HepG2 (cell line): ENCODE data around the gene LMOD1. TPM values are rescaled to one million over a fixed set of nuclear protein-coding genes. Genes with fewer than 3 reads are reported as not detected.
A peak's percentile ranks its signal among the peaks of the same experiment; 100 is the strongest.

Source experiments
- CERS6 ChIP-seq: sonication (generic); formaldehyde crosslinking; IDR thresholded peaks from 2 replicates; pipeline ENCODE4 v1.5.0; 2020; ENCODE audit warnings: missing genetic modification reagents
- FUBP1 ChIP-seq: sonication (generic); formaldehyde crosslinking; IDR thresholded peaks from 2 replicates; pipeline ENCODE4 v1.5.1; 2020; ENCODE audit warnings: missing genetic modification reagents, mild to moderate bottlenecking, borderline replicate concordance
- HIVEP1 ChIP-seq: sonication (generic); formaldehyde crosslinking; IDR thresholded peaks from 2 replicates; pipeline ENCODE4 v1.4.0; 2020; ENCODE audit warnings: mild to moderate bottlenecking, missing genetic modification reagents
- HNF4G ChIP-seq, 2 experiments: sonication (generic) in 1 of 2; formaldehyde crosslinking in 1 of 2; IDR thresholded peaks; 2 replicates each; pipeline versions ENCODE4 v1.4.0 to v1.6.1; 2011 to 2020; ENCODE audit warnings: borderline replicate concordance in 2 of 2, low read depth in 2 of 2, mild to moderate bottlenecking in 2 of 2, low read length in 1 of 2, missing genetic modification reagents in 1 of 2, moderate library complexity in 1 of 2
- ISL2 ChIP-seq: sonication (generic); formaldehyde crosslinking; IDR thresholded peaks from 2 replicates; pipeline ENCODE4 v1.5.0; 2020; ENCODE audit warnings: missing genetic modification reagents
- KAT2B ChIP-seq: fragments of 150-350 bp; IDR thresholded peaks from 2 replicates; pipeline ENCODE4 v1.6.1; 2014; ENCODE audit warnings: low read depth, low read length, borderline replicate concordance
- KDM2A ChIP-seq: sonication (generic); formaldehyde crosslinking; IDR thresholded peaks from 2 replicates; pipeline ENCODE4 v1.4.0; 2020; ENCODE audit warnings: low read depth, missing genetic modification reagents, borderline replicate concordance
- KDM5A ChIP-seq: fragments of 200-600 bp; sonication (generic); IDR thresholded peaks from 2 replicates; pipeline ENCODE4 v1.7.0; 2018; ENCODE audit warnings: antibody characterized with exemption, mild to moderate bottlenecking, low read length, borderline replicate concordance
- KMT2A ChIP-seq: sonication (generic); formaldehyde crosslinking; IDR thresholded peaks from 2 replicates; pipeline ENCODE4 v1.4.0; 2020; ENCODE audit warnings: missing genetic modification reagents
- LCORL ChIP-seq, 2 experiments: fragments of 450-650 bp in 1 of 2; sonication (generic) in 1 of 2; formaldehyde crosslinking in 1 of 2; IDR thresholded peaks; 2 replicates each; pipeline versions ENCODE4 v1.5.0 to v1.6.1; 2017 to 2020; ENCODE audit warnings: antibody characterized with exemption in 1 of 2, missing genetic modification reagents in 1 of 2
- MLXIP ChIP-seq: sonication (generic); formaldehyde crosslinking; IDR thresholded peaks from 2 replicates; pipeline ENCODE4 v1.9.0; 2021; ENCODE audit warnings: missing genetic modification reagents, borderline replicate concordance
- NR2F6 ChIP-seq, 2 experiments: IDR thresholded peaks; 2 replicates each; pipeline ENCODE4 v1.6.1; 2016; ENCODE audit warnings: antibody characterized with exemption in 1 of 2, mild to moderate bottlenecking in 1 of 2
- PCBP2 ChIP-seq: fragments of 200-400 bp; formaldehyde crosslinking; optimal IDR thresholded peaks from 2 replicates; pipeline ENCODE3; 2018; ENCODE audit warnings: low read length, low read depth; ENCODE audit not compliant: poor library complexity, severe bottlenecking
- PHF21A ChIP-seq: sonication (generic); formaldehyde crosslinking; IDR thresholded peaks from 2 replicates; pipeline ENCODE4 v1.5.0; 2020; ENCODE audit warnings: mild to moderate bottlenecking, missing genetic modification reagents
- PRMT3 ChIP-seq: sonication (generic); formaldehyde crosslinking; IDR thresholded peaks from 2 replicates; pipeline ENCODE4 v1.8.1; 2022; ENCODE audit warnings: low read depth, mild to moderate bottlenecking, moderate library complexity, missing genetic modification reagents, borderline replicate concordance
- TAF1 ChIP-seq: sonication (generic); formaldehyde crosslinking; IDR thresholded peaks from 2 replicates; pipeline ENCODE4 v1.4.0; 2020; ENCODE audit warnings: missing genetic modification reagents
- ZBTB34 ChIP-seq: sonication (generic); formaldehyde crosslinking; IDR thresholded peaks from 2 replicates; pipeline ENCODE4 v1.8.0; 2022; ENCODE audit warnings: mild to moderate bottlenecking, missing genetic modification reagents
- ZGPAT ChIP-seq: IDR thresholded peaks from 2 replicates; pipeline ENCODE4 v1.6.1; 2016; ENCODE audit warnings: mild to moderate bottlenecking
- ZNF703 ChIP-seq: sonication (generic); formaldehyde crosslinking; IDR thresholded peaks from 2 replicates; pipeline ENCODE4 v1.5.1; 2020; ENCODE audit warnings: missing genetic modification reagents, mild to moderate bottlenecking, moderate library complexity, borderline replicate concordance
- ZNF746 ChIP-seq: sonication (generic); formaldehyde crosslinking; IDR thresholded peaks from 2 replicates; pipeline ENCODE4 v1.8.0; 2022; ENCODE audit warnings: mild to moderate bottlenecking, missing genetic modification reagents
- polyA plus RNA-seq, 8 experiments: library from polyadenylated mRNA; depleted of rRNA in 3 of 8; stranded (reverse) in 7 of 8; unstranded in 1 of 8; fragments of >200 nt; fragmentation: Illumina TruSeq in 4 of 8; extraction: Trizol in 4 of 8; gene quantifications; 2 replicates each; pipeline versions ENCODE4 v1.2.1 to v1.2.3, GENCODE V29; 2011 to 2016; ENCODE audit warnings: low read depth in 4 of 8, missing spikeins in 1 of 8, mixed read lengths in 1 of 8; ENCODE audit not compliant: insufficient read depth in 1 of 8
- total RNA-seq, 5 experiments: library from RNA; depleted of rRNA; stranded (reverse); fragments of >200 nt; fragmentation: Illumina TruSeq; extraction: Trizol; gene quantifications; 2 replicates each; pipeline ENCODE4 v1.2.3, GENCODE V29; 2016; ENCODE audit warnings: low read depth in 1 of 5

Gene LMOD1
- total and polyA plus RNA-seq, 2 of the 13 experiments (the other 11 are each of a cell fraction or from before 2014, with no cell fraction given) = not detected

- TF ChIP-seq MLXIP (CRISPR knock-in tag) = no peak
- no peak for TF ChIP-seq KAT2B
- TF ChIP-seq NR2F6 (IDR thresholded peaks at IDR 0.05) = peak; percentile 19; the same call in 1 of the 2 replicates
- TF ChIP-seq NR2F6 (CRISPR knock-in tag; IDR thresholded peaks at IDR 0.05) = no peak
- no peak for TF ChIP-seq KDM5A
- no peak for TF ChIP-seq PRMT3 (CRISPR knock-in tag)
- no peak for TF ChIP-seq ZNF703 (CRISPR knock-in tag)
- peak; percentile 22; the same call in 1 of the 2 replicates for TF ChIP-seq ZGPAT (CRISPR knock-in tag)
- TF ChIP-seq KMT2A (CRISPR knock-in tag) = 0 out of 2 replicates have a peak, but pooled peaks have one; percentile 9
- no peak for TF ChIP-seq ZNF746 (CRISPR knock-in tag)
- TF ChIP-seq HIVEP1 = 0 out of 2 replicates have a peak, but pooled peaks have one; percentile 1
- 0 out of 2 replicates have a peak, but pooled peaks have one; percentile 14 for TF ChIP-seq PHF21A (CRISPR knock-in tag)
- peak; percentile 68; the same call in 1 of the 2 replicates for TF ChIP-seq FUBP1
- TF ChIP-seq HNF4G (IDR thresholded peaks at IDR 0.05; ENCODE audit: borderline replicate concordance, low read depth, low read length) = no peak; the same call in 1 of the 2 replicates
- TF ChIP-seq HNF4G (CRISPR knock-in tag; IDR thresholded peaks at IDR 0.05; ENCODE audit: borderline replicate concordance, low read depth) = 0 out of 2 replicates have a peak, but pooled peaks have one; percentile 0
- TF ChIP-seq KDM2A (CRISPR knock-in tag) = peak; percentile 63; the same call in 1 of the 2 replicates
- TF ChIP-seq TAF1 = peak; percentile 40
- TF ChIP-seq ZBTB34 (CRISPR knock-in tag) = peak; percentile 18; the same call in 1 of the 2 replicates
- no peak for TF ChIP-seq ISL2 (CRISPR knock-in tag)
- no peak for TF ChIP-seq LCORL (IDR thresholded peaks at IDR 0.05)
- TF ChIP-seq LCORL (CRISPR knock-in tag; IDR thresholded peaks at IDR 0.05) = no peak
- TF ChIP-seq CERS6 (CRISPR knock-in tag) = no peak
- TF ChIP-seq PCBP2 = no peak
These were observed 37.0 kb upstream of the LMOD1 start (continued) for GRCh38 chr1:201983380-201983805.
